Natural killer cell (primary cell): ENCODE data around the gene CAMK1G. TPM values are rescaled to one million over a fixed set of nuclear protein-coding genes. Genes with fewer than 3 reads are reported as not detected.

Source experiments
- ATAC-seq, 3 donors: fragments of 150-1000 bp in 2 of 3; fragments of 200-7000 bp in 1 of 3; cut with Tn5 transposase; 1 replicate in 1 of 3; 2 replicates in 2 of 3; pipeline ENCODE4 v1.10.0; 2021; ENCODE audit warnings: mild to moderate bottlenecking in 2 of 3, moderate library complexity in 2 of 3
- DNase-seq, 2 donors: peaks; one replicate each; pipeline versions ENCODE4 v3.0.0 to v3.0.0-alpha.2; 2013 to 2021; ENCODE audit warnings: mixed read lengths in 1 of 2
- H3K27ac ChIP-seq: one replicate; pipeline ENCODE4 v1.5.1; 2013; ENCODE audit warnings: mild to moderate bottlenecking, low read length
- H3K27me3 ChIP-seq: one replicate; pipeline ENCODE4 v1.6.1; 2013; ENCODE audit warnings: low read length; ENCODE audit not compliant: control insufficient read depth, insufficient read depth
- H3K36me3 ChIP-seq: one replicate; pipeline ENCODE4 v1.6.1; 2013; ENCODE audit warnings: low read length; ENCODE audit not compliant: control insufficient read depth, insufficient read depth
- H3K4me1 ChIP-seq: one replicate; pipeline ENCODE4 v1.6.1; 2013; ENCODE audit warnings: low read length; ENCODE audit not compliant: control insufficient read depth, insufficient read depth
- H3K4me3 ChIP-seq: one replicate; pipeline ENCODE4 v1.5.1; 2013; ENCODE audit warnings: low read length
- H3K9me3 ChIP-seq: one replicate; pipeline ENCODE4 v1.6.1; 2013; ENCODE audit warnings: low read length; ENCODE audit not compliant: control insufficient read depth, insufficient read depth
- H3K27ac Mint-ChIP-seq, 2 donors: one replicate each; pipeline ENCODE4 v1.8.0; 2022; ENCODE audit warnings: mild to moderate bottlenecking in 2 of 2, mixed read lengths in 2 of 2, moderate library complexity in 1 of 2
- H3K27me3 Mint-ChIP-seq, 2 donors: one replicate each; pipeline ENCODE4 v1.8.0; 2022; ENCODE audit warnings: low read depth in 2 of 2, mixed read lengths in 2 of 2
- H3K36me3 Mint-ChIP-seq: one replicate; pipeline ENCODE4 v1.8.0; 2022; ENCODE audit warnings: mixed read lengths
- H3K4me1 Mint-ChIP-seq, 2 donors: one replicate each; pipeline ENCODE4 v1.8.0; 2022; ENCODE audit warnings: mixed read lengths in 2 of 2
- H3K4me3 Mint-ChIP-seq: one replicate; pipeline ENCODE4 v1.8.0; 2022; ENCODE audit warnings: mild to moderate bottlenecking, moderate library complexity, mixed read lengths
- H3K9me3 Mint-ChIP-seq, 2 donors: one replicate each; pipeline ENCODE4 v1.8.0; 2022; ENCODE audit warnings: mixed read lengths in 2 of 2
- WGBS: methylation state at CpG from one replicate; pipeline ENCODE4 v1.1.7; 2013; ENCODE audit warnings: missing lambda C conversion rate; ENCODE audit not compliant: insufficient coverage; 5-methylcytosine and 5-hydroxymethylcytosine counted together
- intact Hi-C: fragments of 100-400 bp; cut with micrococcal nuclease; formaldehyde crosslinking; loops from one replicate; pipeline ENCODE4 v1.14.2; 2022
- total RNA-seq, 4 donors: library from RNA; stranded (reverse); fragments of 120-200 nt in 1 of 4; gene quantifications; one replicate each; pipeline versions ENCODE4 v1.2.3 to v1.2.4, GENCODE V29; 2013 to 2022
- TF ChIP-seq, protein P1 (sequence below): fragments of 200-600 bp; IDR thresholded peaks from one replicate; pipeline ENCODE4 v1.8.0; 2022; ENCODE audit warnings: antibody characterized with exemption

CAMK1G gene
- total RNA-seq, 3 donors from 2014 or later (not counting 1 experiment from before 2014, with no cell fraction given) = not detected

DNA sequence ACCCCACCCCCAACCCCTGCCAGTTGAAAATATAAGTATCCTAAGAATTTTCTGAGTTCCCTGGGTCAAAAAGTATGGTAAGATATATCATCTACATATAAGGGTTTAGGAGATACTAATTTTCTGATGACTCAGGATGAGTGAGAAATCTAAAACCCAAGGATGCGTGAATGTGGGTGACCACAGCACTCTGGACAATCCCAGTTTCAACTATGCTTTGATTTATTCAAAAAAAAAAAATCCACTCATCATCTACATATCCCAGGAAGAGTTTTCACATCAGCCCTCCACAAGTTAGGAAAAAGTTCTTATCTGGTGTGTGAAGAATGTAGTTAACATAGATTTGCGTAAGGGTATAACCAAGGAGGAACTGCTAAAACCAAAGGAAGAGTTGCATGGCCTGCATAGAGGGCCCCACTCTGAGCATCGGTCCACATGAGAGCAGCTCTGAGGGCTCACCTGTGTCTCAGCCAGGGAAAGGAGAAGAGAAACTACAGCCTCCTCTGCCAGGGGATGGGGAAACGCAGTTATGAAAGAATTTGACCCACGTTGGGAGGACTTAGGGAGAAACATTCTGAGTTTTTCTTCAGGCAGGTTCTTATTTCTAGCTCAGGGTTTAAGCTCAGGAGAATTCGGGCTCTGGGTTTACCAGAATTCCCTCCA, 50.0 kb downstream of the CAMK1G start:
- Mint-ChIP-seq H3K4me3 (no peak overlapping the region), H3K4me1 (no peaks in the 10 kb centered on the region), H3K9me3 (no peaks in the 10 kb centered on the region), H3K36me3 (no peaks in the 10 kb centered on the region), H3K27me3 (peaks cover 0 to 4% of the 10 kb centered on the region in 2 donors), H3K27ac (no peak overlapping the region)
- Histone ChIP-seq H3K36me3 (no peaks in the 10 kb centered on the region), H3K4me1 (no peaks in the 10 kb centered on the region), H3K27ac (no peak overlapping the region), H3K9me3 (no peaks in the 10 kb centered on the region), H3K4me3 (no peak overlapping the region), H3K27me3 (no peaks in the 10 kb centered on the region)
- TF ChIP-seq, protein P1, sequence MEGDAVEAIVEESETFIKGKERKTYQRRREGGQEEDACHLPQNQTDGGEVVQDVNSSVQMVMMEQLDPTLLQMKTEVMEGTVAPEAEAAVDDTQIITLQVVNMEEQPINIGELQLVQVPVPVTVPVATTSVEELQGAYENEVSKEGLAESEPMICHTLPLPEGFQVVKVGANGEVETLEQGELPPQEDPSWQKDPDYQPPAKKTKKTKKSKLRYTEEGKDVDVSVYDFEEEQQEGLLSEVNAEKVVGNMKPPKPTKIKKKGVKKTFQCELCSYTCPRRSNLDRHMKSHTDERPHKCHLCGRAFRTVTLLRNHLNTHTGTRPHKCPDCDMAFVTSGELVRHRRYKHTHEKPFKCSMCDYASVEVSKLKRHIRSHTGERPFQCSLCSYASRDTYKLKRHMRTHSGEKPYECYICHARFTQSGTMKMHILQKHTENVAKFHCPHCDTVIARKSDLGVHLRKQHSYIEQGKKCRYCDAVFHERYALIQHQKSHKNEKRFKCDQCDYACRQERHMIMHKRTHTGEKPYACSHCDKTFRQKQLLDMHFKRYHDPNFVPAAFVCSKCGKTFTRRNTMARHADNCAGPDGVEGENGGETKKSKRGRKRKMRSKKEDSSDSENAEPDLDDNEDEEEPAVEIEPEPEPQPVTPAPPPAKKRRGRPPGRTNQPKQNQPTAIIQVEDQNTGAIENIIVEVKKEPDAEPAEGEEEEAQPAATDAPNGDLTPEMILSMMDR = no peak
- DNase-seq (no peak), ATAC-seq (no peak)
- intact Hi-C loops = no loop called here
- 65% methylated on average over 5 of the region's 6 CpGs for WGBS

DNA sequence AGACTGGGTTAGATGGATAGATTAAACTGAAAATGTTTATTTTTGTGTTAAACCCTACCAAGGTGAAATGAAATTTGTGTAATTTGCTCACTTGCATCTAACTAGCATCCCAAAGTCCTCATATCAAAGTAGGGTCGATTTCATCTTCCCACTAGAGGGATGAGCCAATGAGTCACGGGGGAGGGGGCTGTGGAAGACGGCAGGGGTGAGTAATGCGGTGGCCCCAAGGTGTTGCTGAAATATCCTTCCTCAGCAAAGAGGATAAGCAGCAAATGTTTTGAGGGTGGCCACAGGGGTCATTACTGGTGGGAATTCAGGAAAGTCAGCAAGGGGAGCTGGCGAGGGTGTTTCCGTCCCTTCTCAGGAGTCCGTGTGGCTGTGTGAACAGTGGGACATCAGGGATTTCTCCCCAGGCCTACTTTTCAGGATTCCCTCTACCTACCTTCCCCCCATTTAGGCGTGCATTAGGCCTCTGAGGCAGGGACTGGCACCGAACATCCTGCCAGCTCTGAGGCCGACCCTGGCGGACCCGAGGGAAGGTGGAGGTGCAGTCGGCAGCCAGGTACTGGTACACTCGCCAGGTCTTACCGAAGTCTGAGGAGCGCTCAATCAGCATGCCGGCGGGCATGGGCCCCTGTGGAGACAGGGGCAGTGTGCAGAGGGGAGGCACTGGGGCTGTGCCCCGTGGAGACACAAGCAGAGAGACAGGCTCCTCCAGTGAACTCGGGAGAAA, 50.7 kb downstream of the CAMK1G start:
- Mint-ChIP-seq H3K27ac (no peak overlapping the region), H3K4me1 (no peaks in the 10 kb centered on the region), H3K4me3 (no peak overlapping the region), H3K27me3 (peaks cover 0 to 4% of the 10 kb centered on the region in 2 donors), H3K36me3 (no peaks in the 10 kb centered on the region), H3K9me3 (no peaks in the 10 kb centered on the region)
- ATAC-seq = no peak
- Histone ChIP-seq H3K27ac (no peak overlapping the region), H3K9me3 (no peaks in the 10 kb centered on the region), H3K4me1 (no peaks in the 10 kb centered on the region), H3K4me3 (no peak overlapping the region), H3K36me3 (no peaks in the 10 kb centered on the region), H3K27me3 (no peaks in the 10 kb centered on the region)
- TF ChIP-seq, protein P1 = no peak
- intact Hi-C loops = no loop called here
- WGBS = 90% methylated on average over 20 of the region's 20 CpGs
- DNase-seq = no peak

DNA sequence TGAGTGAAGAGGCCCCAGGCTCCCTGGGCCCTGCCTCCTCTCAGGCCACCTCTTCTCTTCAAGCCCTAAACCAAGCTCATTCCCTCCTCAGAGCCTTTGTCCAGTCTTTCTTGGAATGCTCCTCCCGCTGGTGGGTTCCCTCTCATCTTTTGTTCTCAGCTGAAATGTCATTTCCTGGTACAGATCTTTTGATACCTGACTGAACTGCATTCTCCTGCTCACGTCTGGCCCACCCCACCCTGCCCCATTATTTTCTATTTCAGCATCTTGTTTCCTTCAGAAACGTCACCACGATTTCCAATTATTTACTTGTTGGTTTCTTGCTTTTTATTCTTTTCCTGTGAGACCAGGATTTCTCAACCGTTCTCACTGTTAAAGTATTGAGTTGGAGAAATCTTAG, 52.3 kb downstream of the CAMK1G start:
- TF ChIP-seq, protein P1 = no peak
- Mint-ChIP-seq H3K27me3 (peaks cover 0 to 4% of the 10 kb centered on the region in 2 donors), H3K36me3 (no peaks in the 10 kb centered on the region), H3K4me1 (no peaks in the 10 kb centered on the region), H3K27ac (no peak overlapping the region), H3K9me3 (no peaks in the 10 kb centered on the region), H3K4me3 (no peak overlapping the region)
- DNase-seq (no peak), ATAC-seq (no peak)
- WGBS = 82% methylated on average over 4 of the region's 5 CpGs
- H3K4me1 ChIP-seq = no peaks in the 10 kb centered on the region
- H3K4me3 ChIP-seq = no peak overlapping the region
- no peak overlapping the region for H3K27ac ChIP-seq
- H3K27me3 ChIP-seq = no peaks in the 10 kb centered on the region
- H3K36me3 ChIP-seq = no peaks in the 10 kb centered on the region
- no peaks in the 10 kb centered on the region for H3K9me3 ChIP-seq
- intact Hi-C loops = no loop called here
